HG03457 (cell line): ENCODE data around the gene CARD11.
"Not testable (repeated sequence)": the region's sequence is repeated elsewhere in the genome, so short reads cannot be mapped to it uniquely, and the experiment has no call there.

Source experiments
- ATAC-seq: cut with Tn5 transposase; IDR thresholded peaks from one replicate; pipeline ENCODE4 v1.9.1; 2021; ENCODE audit warnings: moderate number of reproducible peaks; ENCODE audit not compliant: unreplicated experiment

The CARD11 gene

GRCh38 chr7:2966466-2967078, 77.1 kb downstream of the CARD11 start:
- ATAC-seq: no peak

GRCh38 chr7:2965745-2966270, 77.9 kb downstream of the CARD11 start:
- no peak for ATAC-seq

DNA sequence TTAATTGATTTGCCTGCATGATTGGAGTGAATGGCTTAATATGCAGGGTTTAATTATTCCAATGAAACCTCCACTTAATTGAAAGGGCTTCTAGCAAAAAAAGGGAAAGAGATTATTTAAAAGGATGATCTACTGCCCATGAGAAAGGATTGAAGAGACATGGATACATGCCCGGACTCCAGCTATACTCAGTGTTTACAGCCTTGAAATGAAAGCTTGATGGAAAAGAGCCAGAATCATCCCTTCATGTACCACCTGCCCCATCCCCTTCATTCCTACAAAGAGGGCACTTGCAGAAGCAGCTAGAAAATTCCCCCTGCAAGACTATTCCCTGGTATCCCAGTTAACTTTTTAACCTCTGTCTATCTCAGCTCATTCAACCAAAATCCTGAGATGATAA, 78.4 kb downstream of the CARD11 start:
- no peak for ATAC-seq

- ATAC-seq: no peak
Observed at GRCh38 chr7:2964208-2964607, 79.5 kb downstream of the CARD11 start.

- ATAC-seq: no peak
Observed at GRCh38 chr7:2962865-2963264, 80.8 kb downstream of the CARD11 start.

GRCh38 chr7:2959828-2960599, 83.7 kb downstream of the CARD11 start:
- no peak for ATAC-seq

DNA sequence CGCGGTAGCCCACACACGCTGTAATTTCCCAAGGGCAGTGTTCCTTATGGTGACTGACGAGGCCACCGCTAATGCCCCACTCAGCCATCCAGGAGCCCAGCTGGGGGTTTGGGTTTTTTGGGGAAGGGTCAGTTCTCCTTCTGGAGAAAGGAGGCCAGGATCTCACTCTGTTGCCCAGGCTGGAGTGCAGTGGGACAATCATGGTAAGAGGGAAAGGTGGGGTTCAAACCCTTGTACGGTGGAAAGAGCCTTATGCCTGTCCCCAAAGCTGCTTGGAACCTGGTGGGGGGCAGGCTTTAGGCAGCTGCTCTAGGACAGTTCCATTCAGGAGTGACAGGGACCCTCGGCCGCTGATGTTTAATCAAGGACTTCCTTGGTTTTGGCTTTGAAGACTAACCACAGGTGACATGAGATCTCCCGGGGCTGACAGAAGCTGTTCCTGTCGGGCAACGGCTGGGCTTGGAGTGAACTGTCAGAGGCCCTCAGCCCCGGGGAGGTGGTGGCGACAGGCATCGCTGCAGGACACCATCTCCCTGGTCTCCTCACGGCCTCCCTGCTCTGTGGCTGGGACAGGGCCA, 84.5 kb downstream of the CARD11 start:
- ATAC-seq: no peak

DNA sequence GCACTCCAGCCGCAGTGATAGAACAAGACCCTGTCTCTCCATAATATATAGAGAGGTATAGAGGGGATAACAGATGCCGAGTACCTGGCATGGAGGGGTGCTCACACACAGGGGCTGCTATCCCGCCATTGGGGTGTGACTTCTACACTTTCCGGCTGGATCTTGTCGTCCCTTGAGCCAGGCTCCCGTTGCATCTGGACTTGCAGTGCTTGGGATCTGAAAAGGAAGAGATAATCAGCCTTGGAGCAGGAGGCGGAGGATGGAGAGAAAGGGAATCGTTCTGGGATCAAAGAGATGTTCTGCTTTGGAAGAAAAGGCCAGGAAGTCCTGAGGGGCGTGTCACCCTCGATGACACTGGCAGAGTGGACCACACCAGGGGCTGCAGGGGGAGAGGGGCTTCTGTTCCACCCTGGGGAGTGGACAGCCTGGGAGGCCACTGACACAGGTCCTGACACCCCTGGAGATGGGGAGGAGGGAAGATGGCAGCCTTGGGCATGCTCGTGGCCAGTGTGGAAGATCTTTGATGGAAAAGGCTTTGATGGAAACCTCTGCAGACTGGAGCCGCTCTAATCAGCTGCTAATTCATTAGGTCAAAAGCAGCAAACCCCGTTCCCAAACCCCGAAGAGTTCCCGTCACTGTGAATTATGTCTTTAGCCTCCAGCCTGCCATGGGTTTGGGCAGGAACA, 85.1 kb downstream of the CARD11 start:
- ATAC-seq: no peak

GRCh38 chr7:2957369-2957727, 86.3 kb downstream of the CARD11 start:
- ATAC-seq: not testable (repeated sequence)

- no peak for ATAC-seq
Observed at GRCh38 chr7:2956526-2957368, 86.9 kb downstream of the CARD11 start.

- ATAC-seq: no peak
Observed at GRCh38 chr7:2956076-2956475, 87.6 kb downstream of the CARD11 start.

DNA sequence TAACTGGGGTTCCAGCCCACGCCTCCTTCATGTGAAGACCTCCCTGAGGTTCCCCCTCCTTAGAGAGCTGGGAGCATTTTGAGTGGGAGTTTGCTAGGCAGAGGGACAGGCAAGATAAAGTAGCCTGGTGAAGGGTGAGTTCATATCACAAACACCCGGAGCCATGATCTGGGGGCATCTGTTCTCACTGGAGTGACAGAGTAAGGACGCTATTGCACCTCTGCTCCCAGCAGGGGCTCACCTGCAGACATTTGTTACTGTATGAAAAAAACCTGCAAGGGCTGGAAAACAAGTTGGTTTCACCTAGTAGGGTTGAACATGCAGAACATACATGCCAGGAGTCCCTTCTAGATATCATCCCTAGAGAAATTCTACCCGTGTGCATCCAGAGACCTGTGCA, 88.4 kb downstream of the CARD11 start:
- no peak for ATAC-seq

- no peak for ATAC-seq
Observed at GRCh38 chr7:2954433-2954853, 89.2 kb downstream of the CARD11 start.

DNA sequence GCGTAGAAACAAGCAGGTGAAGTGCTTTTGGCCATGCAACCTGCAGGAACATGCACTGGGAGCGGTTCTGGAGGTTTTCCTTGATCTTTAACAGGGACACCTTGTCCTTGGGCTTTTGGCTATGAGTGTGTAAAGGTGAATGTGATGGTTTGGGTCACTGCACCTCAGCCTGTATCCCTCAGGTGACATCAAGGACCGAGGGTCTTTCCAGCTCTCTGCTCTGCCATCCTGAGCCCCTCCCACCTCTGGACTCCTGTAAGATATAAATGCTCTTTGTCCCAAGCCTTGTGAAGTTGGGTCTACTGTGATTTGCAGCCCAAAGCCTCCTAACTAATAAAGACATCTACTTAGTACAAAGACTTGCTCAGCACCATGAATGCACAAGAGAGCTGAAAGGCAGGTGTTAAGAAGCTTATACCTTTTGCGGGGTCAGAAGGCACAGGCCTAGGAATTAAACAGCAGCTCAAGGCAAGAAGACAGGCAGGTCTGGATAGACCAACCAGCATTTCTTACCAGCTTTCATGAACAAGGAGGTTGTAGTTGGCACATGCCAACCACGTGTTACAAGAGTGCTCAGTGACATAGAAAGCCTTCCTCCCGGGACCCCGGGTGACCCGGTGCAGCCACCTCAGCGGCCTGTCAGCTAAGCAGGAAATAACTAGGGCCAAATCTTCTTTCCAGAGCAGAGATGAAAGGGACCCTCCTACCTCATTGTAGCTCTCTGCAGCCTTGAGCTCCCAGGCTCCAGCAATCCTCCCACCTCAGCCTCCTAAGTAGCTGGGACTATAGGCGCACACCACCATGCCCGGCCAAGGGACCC, 89.9 kb downstream of the CARD11 start:
- no peak for ATAC-seq

GRCh38 chr7:2953099-2953498, 90.6 kb downstream of the CARD11 start:
- no peak for ATAC-seq

DNA sequence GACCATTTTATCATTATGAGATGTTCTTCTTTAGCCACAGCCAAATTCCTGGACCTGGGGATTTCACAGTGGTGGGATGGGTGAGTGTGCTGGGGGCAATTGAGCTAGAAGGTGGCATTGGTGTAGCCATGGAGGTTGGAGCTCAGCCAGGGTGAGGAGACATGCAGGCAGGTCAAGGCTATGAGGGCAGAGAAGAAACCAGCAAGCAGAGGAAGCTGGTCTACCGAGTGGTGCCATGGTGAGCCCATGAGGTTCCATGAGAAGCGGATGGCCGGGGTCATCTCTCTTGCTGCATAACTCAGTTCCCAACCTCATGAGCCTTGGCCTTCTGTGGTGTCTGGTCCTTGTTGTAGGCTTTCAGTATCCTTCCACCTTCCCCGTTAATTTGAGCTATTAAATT, 91.4 kb downstream of the CARD11 start:
- no peak for ATAC-seq

- no peak for ATAC-seq
Observed at GRCh38 chr7:2950578-2950977, 93.1 kb downstream of the CARD11 start.

DNA sequence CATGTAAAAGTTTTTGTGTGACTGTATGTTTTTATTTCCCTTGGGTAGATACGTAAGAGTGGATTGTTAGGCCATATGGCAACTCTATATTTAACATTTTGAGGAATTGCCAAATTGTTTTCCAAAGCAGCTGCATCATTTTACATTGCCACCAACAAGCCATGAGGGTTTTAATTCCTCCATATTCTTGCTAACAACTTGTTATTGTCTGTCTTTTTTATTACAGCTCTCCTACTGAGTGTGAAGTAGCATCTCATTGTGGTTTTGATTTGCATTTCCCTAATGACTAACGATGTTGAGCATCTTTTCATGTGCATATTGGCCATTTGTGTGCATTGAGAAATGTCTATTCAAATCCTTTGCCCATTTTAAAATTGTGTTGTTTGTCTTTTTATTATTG, 94.9 kb downstream of the CARD11 start:
- ATAC-seq: no peak

GRCh38 chr7:2947058-2947780, 96.4 kb downstream of the CARD11 start:
- no peak for ATAC-seq
